HG02981 (cell line): ENCODE results near the gene CDKAL1.
A peak's percentile ranks its signal among the peaks of the same experiment; 100 is the strongest.
"Not testable (repeated sequence)": the region's sequence is repeated elsewhere in the genome, so short reads cannot be mapped to it uniquely, and the experiment has no call there.

Experiments
- ATAC-seq: cut with Tn5 transposase; IDR thresholded peaks from one replicate; pipeline ENCODE4 v1.9.1; 2021; ENCODE audit warnings: mild to moderate bottlenecking, moderate library complexity; ENCODE audit not compliant: unreplicated experiment

CDKAL1 gene

DNA sequence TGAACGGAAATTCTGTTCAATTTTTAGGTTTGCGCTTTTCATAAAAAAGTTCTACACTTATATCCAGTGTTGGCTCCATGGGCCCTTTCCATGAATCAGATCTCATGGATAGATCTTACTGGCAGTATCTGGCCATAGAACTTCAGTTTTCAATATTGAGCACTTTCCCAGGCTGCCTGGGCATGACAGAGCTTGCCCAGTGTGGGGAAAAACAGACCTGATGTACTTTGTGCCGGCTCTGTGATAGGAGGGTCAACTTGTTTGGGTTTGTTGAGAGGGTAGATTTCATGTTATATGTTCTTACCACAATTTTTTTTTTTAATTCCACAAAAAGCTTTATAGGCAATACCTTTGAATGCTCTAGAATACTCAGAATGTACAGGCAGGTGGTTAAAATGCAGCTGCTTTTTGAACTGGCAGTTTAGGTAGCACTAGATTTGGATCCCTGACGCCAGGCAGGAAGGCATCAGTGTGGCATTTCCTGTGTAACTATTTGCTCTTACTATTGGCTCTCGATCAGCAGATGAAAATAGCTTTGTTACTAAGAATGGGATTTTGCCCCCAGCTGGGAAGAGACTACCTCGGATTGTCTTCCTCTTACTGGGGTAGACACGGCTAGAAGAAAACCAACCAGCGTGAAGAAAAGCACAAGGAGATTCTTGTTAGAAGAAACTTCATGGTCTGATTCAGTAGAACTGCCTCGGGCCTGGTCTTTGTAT lies 654.4 kb downstream of the CDKAL1 start:
- no peak for ATAC-seq

DNA sequence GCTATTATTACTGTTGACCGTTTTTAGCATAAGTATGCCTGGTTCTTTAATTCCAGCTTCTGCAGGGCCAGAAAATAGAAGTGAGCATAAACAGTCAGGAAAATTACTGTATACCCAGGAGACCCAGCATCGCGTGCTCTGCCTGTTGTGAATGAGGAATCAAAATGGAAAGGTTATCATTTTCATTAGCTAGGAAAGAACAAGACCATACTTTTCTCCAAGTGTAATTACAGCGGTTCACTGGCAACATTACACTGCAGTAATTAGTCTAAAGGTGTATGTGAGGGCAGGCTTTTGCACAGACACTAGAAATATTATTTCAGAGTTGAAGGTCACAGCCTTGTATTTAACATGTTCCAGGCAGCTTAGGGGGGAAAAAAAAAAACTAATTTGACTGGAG lies 655.5 kb downstream of the CDKAL1 start:
- no peak for ATAC-seq

DNA sequence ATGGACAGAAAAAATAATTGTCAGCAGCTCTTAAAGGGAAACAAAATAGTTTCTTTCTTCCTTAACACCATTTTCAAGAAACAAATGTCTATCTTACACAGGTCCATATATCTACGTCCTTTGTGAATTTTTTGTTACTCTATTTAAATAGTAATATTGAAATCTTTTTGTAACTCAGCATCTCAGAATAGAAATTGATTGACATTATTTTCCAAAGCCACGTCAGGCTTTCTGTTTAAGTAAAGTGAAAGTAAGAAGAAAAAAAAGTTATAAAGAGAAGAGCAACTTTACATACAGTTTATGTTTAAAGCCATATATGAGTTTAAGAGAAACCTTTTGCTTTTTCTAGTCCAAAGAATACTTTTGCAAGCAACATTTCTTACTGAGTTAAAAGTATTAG lies 656.4 kb downstream of the CDKAL1 start:
- ATAC-seq: no peak

DNA sequence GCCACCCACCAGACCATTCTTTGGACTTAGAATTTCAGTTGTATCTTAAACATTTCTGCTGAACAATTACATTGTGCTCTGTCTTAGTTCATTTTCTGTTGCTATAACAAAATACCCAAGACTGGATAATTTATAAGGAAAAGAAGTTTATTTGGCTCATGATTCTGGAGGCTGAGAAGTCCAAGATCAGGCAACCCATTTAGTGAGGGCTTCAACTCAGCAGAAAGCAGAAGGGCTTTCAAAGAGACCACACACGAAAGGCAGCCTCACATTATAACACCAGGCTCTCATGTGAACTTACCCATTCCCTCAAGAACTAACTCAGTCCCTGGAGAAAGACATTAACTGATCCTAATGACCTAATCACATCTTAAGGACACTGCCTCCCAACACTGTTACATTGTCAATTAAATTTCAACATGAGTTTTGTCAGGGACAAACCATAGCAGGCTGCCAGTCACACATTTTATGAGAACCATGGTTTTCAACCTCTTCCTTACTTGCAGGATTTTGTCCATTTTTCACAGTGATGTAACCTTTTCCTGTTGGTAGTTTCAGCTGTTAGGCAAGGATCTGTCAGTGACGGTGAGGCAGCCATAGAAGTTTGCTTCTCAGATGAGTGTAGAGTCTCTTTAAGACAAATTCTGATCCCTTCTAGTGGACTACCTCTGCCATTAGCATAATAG lies 659.7 kb downstream of the CDKAL1 start:
- no peak for ATAC-seq

DNA sequence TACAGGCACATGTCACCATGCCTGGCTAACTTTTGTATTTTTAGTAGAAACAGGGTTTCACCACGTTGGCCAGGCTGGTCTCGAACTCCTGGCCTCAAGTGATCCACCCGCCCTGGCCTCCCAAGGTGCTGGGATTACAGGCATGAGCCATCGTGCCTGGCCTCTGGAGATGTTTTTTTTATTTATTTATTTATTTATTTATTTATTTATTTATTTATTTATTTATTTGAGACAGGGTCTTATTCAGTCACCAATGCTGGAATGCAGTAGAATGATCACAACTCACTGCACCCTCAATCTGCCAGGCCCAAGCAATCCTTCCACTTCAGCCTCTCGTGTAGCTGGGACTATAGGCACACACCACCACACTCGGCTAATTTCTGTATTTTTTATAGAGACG lies 661.0 kb downstream of the CDKAL1 start:
- not testable (repeated sequence) for ATAC-seq

DNA sequence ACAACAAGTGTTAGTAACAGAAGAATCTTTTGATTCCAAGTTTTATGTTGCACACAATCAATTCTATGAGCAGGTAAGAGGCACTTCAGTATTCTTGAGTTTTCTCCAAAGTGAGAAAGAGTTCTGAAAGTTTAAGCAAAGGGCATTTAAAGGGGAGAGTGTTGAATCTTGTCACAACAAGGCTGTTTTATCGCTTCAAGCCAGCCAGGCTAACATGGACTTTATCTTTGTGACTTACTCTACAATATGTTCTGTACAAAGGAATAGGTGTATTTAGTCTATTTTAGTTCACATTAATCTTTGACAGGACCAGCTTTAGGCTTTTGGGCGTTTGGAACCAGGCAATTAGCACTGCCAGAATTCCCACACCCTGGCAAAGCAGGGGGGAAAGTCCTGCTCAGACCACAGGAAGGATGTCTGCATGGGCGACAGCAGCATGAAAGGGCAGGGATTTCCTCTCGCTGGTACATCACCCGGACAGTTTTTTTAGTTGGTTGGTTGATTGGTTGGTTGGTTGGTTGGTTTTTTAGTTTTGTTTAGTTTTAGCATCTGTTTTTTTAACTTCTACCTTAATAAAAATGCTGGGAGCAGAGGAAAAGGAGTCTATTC lies 663.9 kb downstream of the CDKAL1 start:
- no peak for ATAC-seq

DNA sequence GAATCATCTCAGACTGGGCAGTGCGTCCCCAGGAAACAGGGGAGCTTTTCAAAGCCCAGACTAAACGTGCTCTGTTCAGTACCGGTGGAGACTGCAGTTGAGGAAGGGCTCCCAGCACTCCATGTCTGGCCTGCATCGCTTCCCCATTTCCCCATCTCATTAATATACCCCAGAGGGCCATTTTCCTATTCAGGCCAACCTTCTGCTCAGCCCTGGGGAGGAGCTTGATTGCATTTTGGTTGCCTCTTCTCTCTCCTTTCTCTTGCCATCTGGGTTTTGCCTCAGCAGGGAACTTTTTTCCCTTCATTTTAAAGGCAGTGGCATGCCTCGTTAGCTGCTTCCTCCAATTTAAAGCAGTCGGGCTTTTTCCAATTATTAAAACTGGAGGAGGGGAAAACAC lies 665.0 kb downstream of the CDKAL1 start:
- no peak for ATAC-seq

DNA sequence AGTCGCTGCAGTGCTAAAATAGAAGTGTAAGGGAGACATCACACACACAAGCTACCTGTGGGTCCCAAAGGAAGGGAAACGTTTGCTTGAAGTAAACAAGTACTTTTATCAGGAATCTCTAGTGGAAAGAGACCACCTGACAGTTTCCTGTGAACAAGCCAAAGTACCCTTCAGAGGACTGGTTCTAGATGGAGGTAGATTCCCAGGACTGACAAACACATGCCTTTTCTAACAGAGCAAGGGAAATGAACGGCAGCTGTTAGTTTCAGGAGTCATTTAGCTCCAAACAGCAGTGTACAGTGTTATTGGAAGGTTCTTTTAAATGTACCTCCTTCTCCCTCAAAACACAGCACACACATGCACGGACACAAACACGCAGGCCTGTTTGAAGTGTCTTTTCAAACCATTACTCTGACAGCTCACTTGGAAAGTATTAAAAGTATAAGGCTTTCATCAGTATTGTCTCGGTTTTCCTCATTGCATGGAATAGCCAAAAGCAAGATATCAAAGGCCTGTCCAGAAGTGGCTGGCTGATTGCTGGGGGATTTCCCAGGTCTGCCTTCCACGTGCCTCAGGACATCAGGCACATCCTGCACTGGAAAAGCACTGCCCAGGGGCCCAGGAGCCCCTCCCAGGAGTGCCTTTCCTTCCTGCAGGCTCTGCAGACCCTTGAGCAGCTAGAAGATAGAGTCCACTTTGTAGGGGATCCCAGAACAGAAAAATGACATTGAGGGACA lies 666.0 kb downstream of the CDKAL1 start:
- ATAC-seq: no peak

DNA sequence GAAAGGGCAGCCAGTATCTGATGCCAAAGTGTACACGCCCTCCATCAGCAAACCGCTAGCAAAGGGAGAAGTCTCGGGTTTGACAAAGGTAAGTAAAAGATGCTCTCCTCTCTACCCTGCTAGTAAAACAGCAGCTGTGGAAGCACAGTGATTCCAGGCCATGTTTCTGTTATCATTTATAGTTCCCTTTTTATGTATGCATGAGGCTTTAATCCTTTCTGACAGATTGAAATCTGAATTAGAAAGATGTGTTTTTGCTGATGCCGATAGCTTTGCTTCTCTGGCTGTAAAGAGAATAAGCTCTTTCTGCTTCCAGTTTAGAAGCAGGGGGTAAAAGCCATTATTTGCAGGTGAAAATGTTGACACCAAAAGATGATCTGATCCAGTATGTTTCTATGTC lies 666.9 kb downstream of the CDKAL1 start:
- no peak for ATAC-seq

DNA sequence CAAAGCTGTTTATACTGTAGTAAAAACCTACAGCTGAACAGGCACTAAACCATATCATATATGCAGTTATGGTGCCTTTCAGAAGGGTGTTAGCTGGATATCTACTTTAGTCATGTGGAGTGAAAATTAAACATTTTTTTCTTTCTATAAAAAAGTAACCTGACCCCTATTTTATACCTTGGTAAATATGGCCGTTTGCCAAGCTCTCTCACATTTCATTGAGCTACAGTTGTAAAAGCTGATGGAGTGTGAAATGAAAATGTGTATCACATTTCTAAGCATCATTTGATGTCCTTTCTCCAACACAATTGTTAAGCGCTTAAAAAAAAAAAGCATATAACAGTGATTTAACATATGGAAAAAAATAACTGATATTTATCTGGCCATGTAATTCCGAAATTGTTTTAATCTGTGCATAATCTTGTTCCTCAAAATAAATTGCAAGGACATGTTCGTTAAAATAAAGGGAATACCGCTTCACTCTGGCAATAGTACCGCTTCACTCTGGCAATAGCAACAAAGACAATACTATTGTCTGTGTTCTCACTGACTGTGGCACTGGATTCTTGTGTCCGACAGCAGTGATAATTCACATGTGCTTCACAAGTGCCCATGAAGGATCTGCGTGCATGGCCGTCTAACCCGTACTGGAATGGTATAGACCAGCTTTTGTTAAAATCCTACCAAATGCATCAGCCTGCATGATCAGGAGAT lies 667.5 kb downstream of the CDKAL1 start:
- ATAC-seq: no peak

DNA sequence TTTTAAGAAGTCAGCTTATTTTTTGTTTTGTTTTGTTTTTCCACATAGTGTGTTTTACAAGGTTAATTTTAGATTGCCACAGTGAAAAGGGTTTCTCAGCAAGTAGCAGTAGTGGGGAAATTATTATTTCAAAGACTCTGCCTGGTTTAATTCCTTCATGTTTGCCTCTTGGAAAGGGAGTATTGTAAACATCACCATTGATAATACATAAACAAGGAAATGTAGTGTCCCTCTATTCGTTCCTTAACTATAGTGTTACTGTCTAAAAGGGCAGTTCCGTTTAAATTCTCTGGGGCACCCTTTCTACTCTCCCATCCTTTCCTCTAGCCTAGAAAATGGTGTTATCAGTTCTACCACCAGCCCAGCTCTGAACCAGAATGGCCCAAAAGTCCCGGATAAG lies 668.3 kb downstream of the CDKAL1 start:
- no peak for ATAC-seq

DNA sequence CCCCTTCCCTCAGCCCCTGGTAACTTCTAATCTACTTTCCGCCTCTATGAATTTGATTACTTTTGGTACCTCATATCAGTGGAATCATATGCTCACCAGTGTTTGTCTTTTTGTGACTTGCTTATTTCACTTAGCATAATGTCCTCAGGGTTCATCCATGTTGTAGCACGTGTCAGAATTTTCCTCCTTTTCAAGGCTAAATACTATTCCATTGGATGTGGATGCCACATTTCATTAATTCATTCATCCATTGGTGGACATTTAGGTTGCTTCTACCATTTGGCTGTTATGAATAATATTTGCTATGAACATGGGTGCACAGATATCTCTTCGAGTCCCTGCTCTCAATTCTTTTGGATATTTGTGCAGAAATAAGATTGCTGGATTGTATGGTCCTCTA lies 670.7 kb downstream of the CDKAL1 start:
- no peak for ATAC-seq

DNA sequence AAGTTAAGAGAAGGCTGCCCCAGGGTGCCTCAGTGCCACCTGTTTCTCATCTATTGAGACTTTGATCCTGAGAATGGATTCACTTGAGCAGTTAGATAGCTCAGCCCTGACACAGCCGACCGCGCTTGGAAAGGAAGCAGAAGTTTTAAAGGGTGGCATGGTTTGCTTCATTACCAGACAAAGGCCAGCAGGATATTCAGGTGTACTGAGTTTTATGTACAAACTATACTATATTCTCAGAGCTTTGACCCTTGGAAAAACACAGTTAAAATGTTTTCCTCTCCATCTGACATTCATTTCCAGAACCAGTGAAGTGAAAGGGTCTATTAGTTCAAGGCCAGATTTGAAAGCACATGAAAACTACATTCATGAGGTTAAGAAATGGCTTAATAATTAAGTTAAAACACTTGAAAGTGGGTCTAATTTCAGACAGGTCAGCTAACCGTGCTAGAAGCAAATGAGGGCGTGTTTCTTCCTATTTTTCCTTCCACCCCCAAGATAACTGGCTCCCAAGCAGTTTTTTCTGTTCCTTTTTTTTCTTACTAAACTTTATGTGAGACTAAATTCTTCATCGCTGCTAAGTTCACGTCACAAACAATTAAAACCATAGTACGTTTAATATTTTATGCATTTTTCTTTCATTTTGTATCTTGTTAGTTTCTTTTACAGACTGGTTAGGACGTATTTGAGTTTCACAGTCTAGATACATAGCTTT lies 674.0 kb downstream of the CDKAL1 start:
- peak; percentile 52 for ATAC-seq

DNA sequence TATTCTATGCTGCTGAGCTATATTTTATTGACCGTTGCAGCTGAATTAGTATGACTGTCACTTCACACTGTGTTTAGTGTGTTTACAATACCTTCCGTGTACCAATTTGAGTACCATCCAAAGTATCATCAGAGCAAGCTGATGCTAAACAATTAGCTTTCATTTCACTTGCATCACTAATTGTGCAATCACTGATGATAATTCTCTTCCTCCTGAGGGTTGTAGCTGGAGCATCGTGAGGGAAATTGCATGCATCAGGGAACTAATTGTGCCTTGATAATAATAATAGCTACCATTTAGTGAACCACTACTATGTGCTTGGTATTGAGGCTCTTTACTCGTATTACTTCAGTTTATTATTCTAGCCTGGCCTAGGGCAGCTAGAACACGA lies 674.5 kb downstream of the CDKAL1 start:
- ATAC-seq: no peak

DNA sequence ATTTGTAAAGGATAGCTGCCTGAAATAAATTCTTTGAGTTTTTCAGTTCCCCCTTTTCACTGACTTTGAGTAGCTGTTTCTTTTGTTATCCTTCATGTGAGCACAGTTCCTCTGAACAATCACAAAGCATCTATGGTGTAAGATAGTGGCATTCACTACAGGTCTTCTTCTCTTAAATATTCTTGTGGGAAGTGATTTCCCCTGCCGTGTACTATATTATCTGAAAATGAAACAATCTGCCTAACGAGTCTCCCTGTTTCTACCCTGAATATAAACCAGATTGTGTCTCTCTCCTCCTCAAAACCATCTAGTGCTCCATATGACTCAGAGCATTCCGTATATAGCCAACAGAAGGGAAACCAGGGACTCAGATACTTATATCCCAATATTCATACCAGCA lies 679.2 kb downstream of the CDKAL1 start:
- ATAC-seq: peak; percentile 48

DNA sequence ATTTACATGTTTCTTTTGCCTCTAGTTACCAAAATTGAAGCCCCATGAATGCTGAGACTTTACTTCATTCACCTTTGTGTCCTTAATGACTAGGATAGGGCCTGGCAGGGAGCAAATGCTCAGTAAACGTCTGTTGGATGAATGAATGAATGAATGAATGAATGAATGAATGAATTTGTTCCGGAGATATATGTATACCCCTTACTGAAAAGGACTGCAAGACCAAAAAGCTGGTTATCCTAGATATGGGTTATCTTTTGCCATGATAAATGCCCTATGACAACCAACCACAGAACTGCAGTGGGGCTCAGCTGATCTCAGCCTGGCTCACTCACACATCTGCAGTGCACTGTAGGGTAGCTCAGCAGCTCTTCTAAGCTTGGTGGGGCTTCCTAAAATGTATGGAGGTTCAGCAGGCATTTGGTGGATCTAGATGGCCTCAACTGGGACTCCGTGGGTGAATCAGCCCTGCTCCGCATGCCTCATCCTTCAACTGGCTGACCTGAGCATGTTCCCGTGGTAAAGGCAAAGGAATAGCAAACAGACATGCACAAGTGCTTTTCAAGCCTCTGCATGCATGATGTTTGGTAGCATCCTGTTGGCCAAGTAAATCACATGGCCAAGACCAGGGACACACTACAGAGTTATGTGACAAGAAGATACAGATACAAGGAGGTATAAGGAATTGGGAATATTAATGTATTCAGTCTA lies 680.6 kb downstream of the CDKAL1 start:
- ATAC-seq: no peak

DNA sequence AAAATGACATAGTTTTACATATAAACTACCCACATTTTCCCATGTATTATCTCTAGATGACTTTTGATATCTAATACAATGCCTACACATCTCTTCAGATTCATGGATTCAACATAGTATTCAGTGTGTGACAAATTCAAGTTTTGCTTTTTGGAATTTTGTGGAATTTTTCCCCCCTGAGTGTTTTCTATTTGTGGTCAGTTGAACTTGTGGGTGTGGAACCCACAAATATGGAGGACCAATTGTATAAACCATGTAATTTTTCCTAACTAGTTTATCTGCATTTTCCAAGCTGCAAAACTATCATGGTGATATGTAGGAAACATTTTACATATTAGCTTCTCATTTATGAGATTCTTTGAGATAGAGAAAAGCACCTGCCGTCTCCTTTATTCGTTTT lies 685.0 kb downstream of the CDKAL1 start:
- no peak for ATAC-seq

DNA sequence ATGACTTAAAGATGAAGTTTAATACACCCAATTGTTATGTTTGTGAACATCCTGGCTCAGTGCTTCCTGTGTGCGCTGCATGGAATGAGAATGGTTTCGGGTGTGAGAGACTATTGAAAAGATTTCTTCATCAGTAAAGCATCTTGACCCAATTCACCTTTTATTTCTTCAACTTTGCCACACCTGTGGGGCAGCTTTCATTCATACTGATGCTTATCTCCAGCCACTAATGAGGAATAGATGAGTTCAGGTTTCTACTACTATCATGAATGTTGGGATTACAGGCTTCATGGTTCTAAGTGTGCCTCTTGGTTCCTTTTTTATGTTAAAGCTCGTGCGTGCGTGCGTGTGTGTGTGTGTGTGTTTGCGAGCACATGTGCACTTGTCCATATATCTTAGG lies 685.6 kb downstream of the CDKAL1 start:
- ATAC-seq: no peak

DNA sequence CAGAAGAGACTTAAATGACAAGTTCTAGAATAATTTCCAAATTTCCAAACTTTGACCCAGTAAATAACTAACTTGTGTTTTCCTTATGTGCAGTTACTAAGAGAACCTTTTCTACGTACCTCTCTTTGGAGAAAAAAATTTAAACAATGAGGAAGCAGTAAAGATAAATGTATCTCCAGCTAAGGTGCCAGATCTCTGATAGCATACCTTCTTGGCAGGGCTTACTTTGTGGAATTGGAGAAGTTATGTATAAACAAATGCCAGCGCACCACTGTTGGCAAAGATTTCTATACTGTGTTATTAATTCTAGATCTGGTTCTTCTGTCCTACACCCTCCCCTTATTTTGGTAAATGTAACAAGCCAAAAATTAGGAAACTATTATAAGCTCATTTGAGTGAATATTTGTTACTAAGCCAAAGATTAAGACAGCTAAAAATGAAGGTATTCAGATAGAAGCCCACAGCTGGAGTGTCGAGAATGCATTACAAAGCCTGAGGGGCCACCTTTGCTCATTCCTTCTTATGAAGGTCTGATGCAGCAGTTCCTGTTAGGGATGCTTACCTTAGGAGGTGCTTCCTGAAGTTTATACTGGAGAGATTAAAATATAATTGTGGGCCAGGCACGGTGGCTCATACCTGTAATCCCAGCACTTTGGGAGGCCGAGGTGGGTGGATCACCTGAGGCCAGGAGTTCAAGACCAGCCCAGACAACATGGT lies 686.2 kb downstream of the CDKAL1 start:
- no peak for ATAC-seq
